Neutrophil (primary cell): Measurements from ENCODE around the gene BRCA2.

Experiments
- H3K27ac ChIP-seq: fragments of 200-600 bp; sonication (generic); 2 replicates; pipeline ENCODE4 v1.5.1; 2016; ENCODE audit warnings: mild to moderate bottlenecking, moderate library complexity
- H3K27me3 ChIP-seq: fragments of 200-600 bp; sonication (generic); 2 replicates; pipeline ENCODE4 v1.6.0; 2016; ENCODE audit warnings: mild to moderate bottlenecking
- H3K36me3 ChIP-seq: fragments of 200-600 bp; sonication (generic); 2 replicates; pipeline ENCODE4 v1.5.1; 2017
- H3K4me1 ChIP-seq, 2 experiments: fragments of 200-600 bp in 1 of 2; sonication (generic) in 1 of 2; 1 replicate in 1 of 2; 2 replicates in 1 of 2; pipeline versions ENCODE4 v1.5.1 to v1.6.1; 2013 to 2016; ENCODE audit warnings: low read depth in 1 of 2, low read length in 1 of 2, mild to moderate bottlenecking in 1 of 2, moderate library complexity in 1 of 2; ENCODE audit not compliant: control insufficient read depth in 1 of 2, insufficient read depth in 1 of 2
- H3K4me3 ChIP-seq, 2 experiments: fragments of 200-600 bp in 1 of 2; sonication (generic) in 1 of 2; 1 replicate in 1 of 2; 2 replicates in 1 of 2; pipeline ENCODE4 v1.5.1; 2013 to 2016; ENCODE audit warnings: low read depth in 1 of 2, low read length in 1 of 2, mild to moderate bottlenecking in 1 of 2, moderate library complexity in 1 of 2
- H3K9me3 ChIP-seq: fragments of 200-600 bp; sonication (generic); 2 replicates; pipeline ENCODE4 v1.5.1; 2016
- CTCF ChIP-seq: fragments of 200-600 bp; sonication (generic); IDR thresholded peaks from 2 replicates; pipeline ENCODE4 v1.5.1; 2016; ENCODE audit warnings: antibody characterized with exemption

BRCA2 gene

GRCh38 chr13:32429433-32429909 lies 114.2 kb downstream of the BRCA2 start:
- TF ChIP-seq CTCF = no peak
- peaks cover 19 to 21% of the 10 kb centered on the region in 2 experiments for H3K4me1 ChIP-seq
- no peaks in the 10 kb centered on the region for H3K9me3 ChIP-seq
- H3K4me3 ChIP-seq = no peak overlapping the region
- H3K27me3 ChIP-seq = no peaks in the 10 kb centered on the region
- H3K36me3 ChIP-seq = peaks cover 22% of the 10 kb centered on the region
- no peak overlapping the region for H3K27ac ChIP-seq

GRCh38 chr13:32430018-32430747 lies 114.9 kb downstream of the BRCA2 start:
- Histone ChIP-seq H3K9me3 (no peaks in the 10 kb centered on the region), H3K27ac (no peak overlapping the region)

GRCh38 chr13:32431361-32431760 lies 116.1 kb downstream of the BRCA2 start:
- H3K4me1 ChIP-seq = peaks cover 11 to 12% of the 10 kb centered on the region in 2 experiments
- H3K9me3 ChIP-seq = no peaks in the 10 kb centered on the region
- no peak overlapping the region for H3K27ac ChIP-seq
- H3K4me3 ChIP-seq = no peak overlapping the region
- H3K36me3 ChIP-seq = peaks cover 35% of the 10 kb centered on the region
- H3K27me3 ChIP-seq = no peaks in the 10 kb centered on the region
- no peak for TF ChIP-seq CTCF

More at GRCh38 chr13:32430018-32430747, 114.9 kb downstream of the BRCA2 start:
- H3K4me3 ChIP-seq = no peak overlapping the region
- no peaks in the 10 kb centered on the region for H3K27me3 ChIP-seq
- H3K4me1 ChIP-seq = peaks cover 19 to 20% of the 10 kb centered on the region in 2 experiments
- H3K36me3 ChIP-seq = peaks cover 27% of the 10 kb centered on the region
- no peak for TF ChIP-seq CTCF

GRCh38 chr13:32432856-32433255 lies 117.5 kb downstream of the BRCA2 start:
- peaks cover 46% of the 10 kb centered on the region for H3K36me3 ChIP-seq
- H3K4me3 ChIP-seq = no peak overlapping the region
- H3K4me1 ChIP-seq = peaks cover 3 to 9% of the 10 kb centered on the region in 2 experiments
- no peak overlapping the region for H3K27ac ChIP-seq
- no peaks in the 10 kb centered on the region for H3K9me3 ChIP-seq
- TF ChIP-seq CTCF = no peak
- no peaks in the 10 kb centered on the region for H3K27me3 ChIP-seq

GRCh38 chr13:32438871-32439270 lies 123.6 kb downstream of the BRCA2 start:
- TF ChIP-seq CTCF = no peak
- no peaks in the 10 kb centered on the region for H3K4me1 ChIP-seq
- H3K9me3 ChIP-seq = no peaks in the 10 kb centered on the region
- H3K27me3 ChIP-seq = no peaks in the 10 kb centered on the region
- H3K4me3 ChIP-seq = no peak overlapping the region
- H3K36me3 ChIP-seq = peaks cover 44% of the 10 kb centered on the region
- no peak overlapping the region for H3K27ac ChIP-seq
